ENCODE measurements around the gene ASXL2.

GRCh38 chr2:25899404-25899970, 21.2 kb upstream of the ASXL2 start:
- no peak for TF ChIP-seq POLR2A (IDR thresholded peaks at IDR 0.05)
- TF ChIP-seq, protein P1, sequence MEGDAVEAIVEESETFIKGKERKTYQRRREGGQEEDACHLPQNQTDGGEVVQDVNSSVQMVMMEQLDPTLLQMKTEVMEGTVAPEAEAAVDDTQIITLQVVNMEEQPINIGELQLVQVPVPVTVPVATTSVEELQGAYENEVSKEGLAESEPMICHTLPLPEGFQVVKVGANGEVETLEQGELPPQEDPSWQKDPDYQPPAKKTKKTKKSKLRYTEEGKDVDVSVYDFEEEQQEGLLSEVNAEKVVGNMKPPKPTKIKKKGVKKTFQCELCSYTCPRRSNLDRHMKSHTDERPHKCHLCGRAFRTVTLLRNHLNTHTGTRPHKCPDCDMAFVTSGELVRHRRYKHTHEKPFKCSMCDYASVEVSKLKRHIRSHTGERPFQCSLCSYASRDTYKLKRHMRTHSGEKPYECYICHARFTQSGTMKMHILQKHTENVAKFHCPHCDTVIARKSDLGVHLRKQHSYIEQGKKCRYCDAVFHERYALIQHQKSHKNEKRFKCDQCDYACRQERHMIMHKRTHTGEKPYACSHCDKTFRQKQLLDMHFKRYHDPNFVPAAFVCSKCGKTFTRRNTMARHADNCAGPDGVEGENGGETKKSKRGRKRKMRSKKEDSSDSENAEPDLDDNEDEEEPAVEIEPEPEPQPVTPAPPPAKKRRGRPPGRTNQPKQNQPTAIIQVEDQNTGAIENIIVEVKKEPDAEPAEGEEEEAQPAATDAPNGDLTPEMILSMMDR (IDR thresholded peaks at IDR 0.05 in 8 of 11, conservative IDR thresholded peaks at IDR 0.05 in 3 of 11), result no peak
- TF ChIP-seq POLR2AphosphoS5 (IDR thresholded peaks at IDR 0.05), result no peak

Measured in spleen (tissue), 7 donors.